ENCODE measurements around the gene CCNQ. TPM values are rescaled to one million over a fixed set of nuclear protein-coding genes. Genes with fewer than 3 reads are reported as not detected.

CCNQ gene
- total RNA-seq, 1 donor from 2014 or later: 40.7 TPM

- ATAC-seq (ENCODE audit: poor library complexity) (no peak), DNase-seq (no peak)
Measured at GRCh38 chrX:153562546-153562945, 36.4 kb downstream of the CCNQ start.

GRCh38 chrX:153561337-153561736 is 37.6 kb downstream of the CCNQ start:
- intact Hi-C loops (cut with DNase I): no loop called here
- ATAC-seq (ENCODE audit: poor library complexity) (no peak), DNase-seq (no peak)

More at GRCh38 chrX:153562546-153562945, 36.4 kb downstream of the CCNQ start:
- intact Hi-C loops (cut with DNase I): no loop called here

GRCh38 chrX:153560466-153560865 is 38.5 kb downstream of the CCNQ start:
- DNase-seq: no peak
- intact Hi-C loops (cut with DNase I): no loop called here
- no peak for ATAC-seq (ENCODE audit: poor library complexity)

- intact Hi-C loops (cut with DNase I): no loop called here
- DNase-seq (peak; percentile 58), ATAC-seq (ENCODE audit: poor library complexity) (peak; percentile 73)
Measured at GRCh38 chrX:153560000-153560399, 38.9 kb downstream of the CCNQ start.

GRCh38 chrX:153557618-153558355 is 41.2 kb downstream of the CCNQ start:
- DNase-seq (peak; percentile 44), ATAC-seq (ENCODE audit: poor library complexity) (peak; percentile 22)
- intact Hi-C loops (cut with DNase I): no loop called here

- intact Hi-C loops (cut with DNase I): no loop called here
- no peak for DNase-seq
- no peak for ATAC-seq (ENCODE audit: poor library complexity)
Measured at GRCh38 chrX:153556767-153557166, 42.2 kb downstream of the CCNQ start.

- DNase-seq: peak; percentile 80
- ATAC-seq (ENCODE audit: poor library complexity): peak; percentile 82
- intact Hi-C loops (cut with DNase I): loop anchor here (2.0 kb wide), 2 partner anchors 28 to 112 kb away; no protein-coding TSS in a partner anchor
Measured at GRCh38 chrX:153554519-153555167, 44.3 kb downstream of the CCNQ start.

- DNase-seq (no peak), ATAC-seq (ENCODE audit: poor library complexity) (no peak)
- intact Hi-C loops (cut with DNase I): no loop called here
Measured at GRCh38 chrX:153551135-153551534, 47.8 kb downstream of the CCNQ start.

- intact Hi-C loops (cut with DNase I): no loop called here
- ATAC-seq (ENCODE audit: poor library complexity): no peak
Measured at GRCh38 chrX:153549807-153550206, 49.1 kb downstream of the CCNQ start.

GRCh38 chrX:153549231-153549630 is 49.7 kb downstream of the CCNQ start:
- intact Hi-C loops (cut with DNase I): no loop called here
- no peak for ATAC-seq (ENCODE audit: poor library complexity)
- DNase-seq: no peak

More at GRCh38 chrX:153549807-153550206, 49.1 kb downstream of the CCNQ start:
- no peak for DNase-seq

- ATAC-seq (ENCODE audit: poor library complexity): no peak
- intact Hi-C loops (cut with DNase I): no loop called here
- DNase-seq: no peak
Measured at GRCh38 chrX:153547195-153547594, 51.7 kb downstream of the CCNQ start.

- intact Hi-C loops (cut with DNase I): no loop called here
- ATAC-seq (ENCODE audit: poor library complexity) (no peak), DNase-seq (no peak)
Measured at GRCh38 chrX:153546386-153546785, 52.6 kb downstream of the CCNQ start.

GRCh38 chrX:153544727-153545126 is 54.2 kb downstream of the CCNQ start:
- intact Hi-C loops (cut with DNase I): no loop called here
- ATAC-seq (ENCODE audit: poor library complexity): no peak
- no peak for DNase-seq

GRCh38 chrX:153539979-153540358 is 59.0 kb downstream of the CCNQ start:
- intact Hi-C loops (cut with DNase I): no loop called here
- ATAC-seq (ENCODE audit: poor library complexity) (peak; percentile 13), DNase-seq (no peak)

GRCh38 chrX:153539171-153539978 is 59.6 kb downstream of the CCNQ start:
- peak; percentile 77 for DNase-seq
- ATAC-seq (ENCODE audit: poor library complexity): peak; percentile 91
- intact Hi-C loops (cut with DNase I): no loop called here

GRCh38 chrX:153538424-153538823 is 60.5 kb downstream of the CCNQ start:
- ATAC-seq (ENCODE audit: poor library complexity): no peak
- DNase-seq: no peak
- intact Hi-C loops (cut with DNase I): no loop called here

All from Right ventricle myocardium superior (tissue), 1 donor.